ENCODE results near the gene RBM14. TPM values are rescaled to one million over a fixed set of nuclear protein-coding genes. Genes with fewer than 3 reads are reported as not detected.

The RBM14 gene
- polyA plus RNA-seq, 1 donor (not counting 4 experiments of a cell fraction or from before 2014, with no cell fraction given) = 16.6 TPM

DNA sequence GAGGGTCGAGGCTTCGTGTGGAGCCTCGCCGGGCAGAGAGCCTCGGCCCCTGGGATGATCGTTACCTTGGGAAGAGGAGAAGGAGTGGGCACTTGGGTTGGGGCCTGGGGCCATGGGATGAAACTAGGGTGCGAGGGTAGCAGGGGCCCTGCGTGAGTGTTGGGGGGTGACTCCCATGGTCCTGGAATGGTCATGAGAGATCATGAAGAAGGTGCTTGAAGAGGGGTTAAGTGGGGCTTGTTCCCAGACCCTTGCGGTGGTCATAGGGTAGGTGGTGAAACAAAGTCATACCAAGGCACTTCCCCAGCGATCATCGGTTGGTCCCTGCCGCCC, 23.2 kb upstream of the RBM14 start:
- Histone ChIP-seq H3K4me1 (ENCODE audit: control insufficient read depth, extremely low read depth, insufficient read depth, low read length) (peaks cover 11% of the 10 kb centered on the region), H3K4me2 (ENCODE audit: control insufficient read depth, extremely low read depth, insufficient read depth, low read depth, low read length) (peak overlapping the region; percentile 99), H3K9me3 (ENCODE audit: control insufficient read depth, low read depth, low read length) (no peaks in the 10 kb centered on the region), H3K27me3 (ENCODE audit: control insufficient read depth, extremely low read depth, insufficient read depth, low read length) (no peaks in the 10 kb centered on the region), H4K20me1 (ENCODE audit: control insufficient read depth, extremely low read depth, insufficient read depth, low read length) (no peaks in the 10 kb centered on the region), H2AFZ (ENCODE audit: control insufficient read depth, low read length) (peak overlapping the region; percentile 98), H3K9me1 (ENCODE audit: control insufficient read depth, extremely low read depth, insufficient read depth, low read length) (no peaks in the 10 kb centered on the region), H3K9ac (ENCODE audit: control insufficient read depth, extremely low read depth, insufficient read depth, low read length) (peak overlapping the region; percentile 82), H3K79me2 (ENCODE audit: control insufficient read depth, insufficient read depth, low read length) (peaks cover 6% of the 10 kb centered on the region), H3K4me3 (ENCODE audit: control insufficient read depth in 2 of 3, extremely low read depth in 1 of 3, insufficient read depth in 2 of 3, low read depth in 1 of 3, low read length in 3 of 3) (peak overlapping the region; percentile 70 to 81 (median 76)), H3K36me3 (ENCODE audit: control insufficient read depth in 2 of 2, extremely low read depth in 1 of 2, insufficient read depth in 2 of 2, low read length in 2 of 2) (no peaks in the 10 kb centered on the region), H3K27ac (ENCODE audit: control insufficient read depth, insufficient read depth, low read length) (peak overlapping the region; percentile 63)
- dilution Hi-C loops (cut with MboI; ENCODE audit: extremely low pct_ligation_motif_present, low sequenced_read_pairs) = no loop called here
- TF ChIP-seq EZH2 (IDR thresholded peaks at IDR 0.05; ENCODE audit: low read length) = no peak
- TF ChIP-seq, protein P1, sequence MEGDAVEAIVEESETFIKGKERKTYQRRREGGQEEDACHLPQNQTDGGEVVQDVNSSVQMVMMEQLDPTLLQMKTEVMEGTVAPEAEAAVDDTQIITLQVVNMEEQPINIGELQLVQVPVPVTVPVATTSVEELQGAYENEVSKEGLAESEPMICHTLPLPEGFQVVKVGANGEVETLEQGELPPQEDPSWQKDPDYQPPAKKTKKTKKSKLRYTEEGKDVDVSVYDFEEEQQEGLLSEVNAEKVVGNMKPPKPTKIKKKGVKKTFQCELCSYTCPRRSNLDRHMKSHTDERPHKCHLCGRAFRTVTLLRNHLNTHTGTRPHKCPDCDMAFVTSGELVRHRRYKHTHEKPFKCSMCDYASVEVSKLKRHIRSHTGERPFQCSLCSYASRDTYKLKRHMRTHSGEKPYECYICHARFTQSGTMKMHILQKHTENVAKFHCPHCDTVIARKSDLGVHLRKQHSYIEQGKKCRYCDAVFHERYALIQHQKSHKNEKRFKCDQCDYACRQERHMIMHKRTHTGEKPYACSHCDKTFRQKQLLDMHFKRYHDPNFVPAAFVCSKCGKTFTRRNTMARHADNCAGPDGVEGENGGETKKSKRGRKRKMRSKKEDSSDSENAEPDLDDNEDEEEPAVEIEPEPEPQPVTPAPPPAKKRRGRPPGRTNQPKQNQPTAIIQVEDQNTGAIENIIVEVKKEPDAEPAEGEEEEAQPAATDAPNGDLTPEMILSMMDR (optimal IDR thresholded peaks at IDR 0.05 in 1 of 3, IDR thresholded peaks at IDR 0.05 in 1 of 3, conservative IDR thresholded peaks at IDR 0.05 in 1 of 3; ENCODE audit: extremely low read depth in 1 of 3, insufficient read depth in 2 of 3, low read length in 3 of 3) = no peak
- FAIRE-seq (no peak), DNase-seq (ENCODE audit: low read depth, low spot score) (no peak)

DNA sequence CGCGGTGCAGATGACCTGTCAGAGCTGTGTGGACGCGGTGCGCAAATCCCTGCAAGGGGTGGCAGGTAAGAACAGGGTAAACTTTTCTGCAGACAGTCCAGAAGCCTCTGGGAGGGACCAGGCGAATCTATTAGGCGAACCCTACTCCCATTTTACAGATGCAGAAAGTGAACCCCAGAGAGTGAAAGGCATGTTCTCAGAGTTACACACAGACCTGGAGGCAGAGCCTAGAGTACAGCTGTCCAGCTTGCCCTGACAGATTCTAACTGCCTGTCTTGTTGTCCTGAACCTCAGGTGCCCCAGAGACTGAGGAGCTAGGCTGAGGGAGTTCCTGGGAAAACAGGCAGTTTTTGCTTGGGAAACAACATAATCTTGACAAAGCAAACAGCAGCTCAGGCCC, 22.8 kb upstream of the RBM14 start:
- Histone ChIP-seq H3K9ac (ENCODE audit: control insufficient read depth, extremely low read depth, insufficient read depth, low read length) (peak overlapping the region; percentile 82), H3K9me3 (ENCODE audit: control insufficient read depth, low read depth, low read length) (no peaks in the 10 kb centered on the region), H3K27ac (ENCODE audit: control insufficient read depth, insufficient read depth, low read length) (peak overlapping the region; percentile 63), H3K4me2 (ENCODE audit: control insufficient read depth, extremely low read depth, insufficient read depth, low read depth, low read length) (peak overlapping the region; percentile 99), H3K36me3 (ENCODE audit: control insufficient read depth in 2 of 2, extremely low read depth in 1 of 2, insufficient read depth in 2 of 2, low read length in 2 of 2) (no peaks in the 10 kb centered on the region), H3K79me2 (ENCODE audit: control insufficient read depth, insufficient read depth, low read length) (peaks cover 6% of the 10 kb centered on the region), H3K4me3 (ENCODE audit: control insufficient read depth in 2 of 3, extremely low read depth in 1 of 3, insufficient read depth in 2 of 3, low read depth in 1 of 3, low read length in 3 of 3) (peak overlapping the region; percentile 70 to 81 (median 76)), H2AFZ (ENCODE audit: control insufficient read depth, low read length) (peak overlapping the region; percentile 98), H3K27me3 (ENCODE audit: control insufficient read depth, extremely low read depth, insufficient read depth, low read length) (no peaks in the 10 kb centered on the region), H4K20me1 (ENCODE audit: control insufficient read depth, extremely low read depth, insufficient read depth, low read length) (no peaks in the 10 kb centered on the region), H3K9me1 (ENCODE audit: control insufficient read depth, extremely low read depth, insufficient read depth, low read length) (no peaks in the 10 kb centered on the region), H3K4me1 (ENCODE audit: control insufficient read depth, extremely low read depth, insufficient read depth, low read length) (peaks cover 11% of the 10 kb centered on the region)
- TF ChIP-seq, protein P1 (optimal IDR thresholded peaks at IDR 0.05 in 1 of 3, IDR thresholded peaks at IDR 0.05 in 1 of 3, conservative IDR thresholded peaks at IDR 0.05 in 1 of 3; ENCODE audit: extremely low read depth in 1 of 3, insufficient read depth in 2 of 3, low read length in 3 of 3) = no peak
- no peak for TF ChIP-seq EZH2 (IDR thresholded peaks at IDR 0.05; ENCODE audit: low read length)
- no peak for DNase-seq (ENCODE audit: low read depth, low spot score)
- FAIRE-seq = no peak
- dilution Hi-C loops (cut with MboI; ENCODE audit: extremely low pct_ligation_motif_present, low sequenced_read_pairs) = no loop called here

Measured in keratinocyte (primary cell).